ENCODE data around the gene INMT. TPM values are rescaled to one million over a fixed set of nuclear protein-coding genes. Genes with fewer than 3 reads are reported as not detected.

INMT gene
- total and polyA plus RNA-seq, 9 donors: 6.4 to 18.3 (median 11.6) TPM

DNA sequence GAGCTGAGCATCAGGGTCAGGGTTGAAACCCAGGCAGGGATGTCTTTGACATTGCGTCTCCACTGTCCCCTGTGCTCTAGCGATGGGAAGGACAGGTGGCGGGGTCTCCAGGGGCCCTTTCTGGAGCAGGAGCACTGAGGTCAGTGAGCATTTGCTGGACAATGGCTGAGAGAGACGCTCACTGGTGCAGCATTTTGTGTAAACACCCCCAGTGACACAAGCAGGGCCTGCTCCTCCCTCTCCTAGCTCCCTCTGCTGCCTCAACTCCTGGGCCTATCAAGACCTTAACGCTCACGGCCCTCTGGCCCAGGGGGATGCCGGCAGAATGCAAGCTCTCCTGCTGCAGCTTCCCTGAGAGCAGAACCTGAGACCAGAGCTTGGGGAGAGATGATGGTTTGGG, 17.4 kb upstream of the INMT start:
- Histone ChIP-seq H3K27ac (ENCODE audit: low read length) (no peak overlapping the region), H3K4me3 (ENCODE audit: low read length) (no peak overlapping the region), H3K4me1 (ENCODE audit: control insufficient read depth, insufficient read depth, low read length) (peaks cover 7% of the 10 kb centered on the region), H3K27me3 (ENCODE audit: control insufficient read depth, insufficient read depth, low read length) (peaks cover 25% of the 10 kb centered on the region), H3K9me3 (replicated peaks; ENCODE audit: control insufficient read depth, low read depth, low read length) (no peaks in the 10 kb centered on the region), H3K36me3 (ENCODE audit: control insufficient read depth, insufficient read depth, low read length) (no peaks in the 10 kb centered on the region)
- 69% methylated on average over 5 of the region's 7 CpGs for WGBS (ENCODE audit: insufficient coverage)
- no peak for DNase-seq

- no peaks in the 10 kb centered on the region for H3K36me3 ChIP-seq (ENCODE audit: control insufficient read depth, insufficient read depth, low read length)
- DNase-seq: no peak
- H3K4me3 ChIP-seq (ENCODE audit: low read length): no peak overlapping the region
- H3K4me1 ChIP-seq (ENCODE audit: control insufficient read depth, insufficient read depth, low read length): peaks cover 9% of the 10 kb centered on the region
- H3K27me3 ChIP-seq (ENCODE audit: control insufficient read depth, insufficient read depth, low read length): peaks cover 17% of the 10 kb centered on the region
- H3K9me3 ChIP-seq (replicated peaks; ENCODE audit: control insufficient read depth, low read depth, low read length): no peaks in the 10 kb centered on the region
- WGBS (ENCODE audit: insufficient coverage): no CpG with 5 or more reads among the region's 3 CpGs
- no peak overlapping the region for H3K27ac ChIP-seq (ENCODE audit: low read length)
These were observed 16.3 kb upstream of the INMT start for GRCh38 chr7:30735631-30736030.

- H3K27ac ChIP-seq (ENCODE audit: low read length): no peak overlapping the region
- DNase-seq: no peak
- peaks cover 10% of the 10 kb centered on the region for H3K27me3 ChIP-seq (ENCODE audit: control insufficient read depth, insufficient read depth, low read length)
- WGBS (ENCODE audit: insufficient coverage): 89% methylated on average over 2 of the region's 4 CpGs
- no peaks in the 10 kb centered on the region for H3K9me3 ChIP-seq (replicated peaks; ENCODE audit: control insufficient read depth, low read depth, low read length)
- H3K4me3 ChIP-seq (ENCODE audit: low read length): no peak overlapping the region
- no peaks in the 10 kb centered on the region for H3K36me3 ChIP-seq (ENCODE audit: control insufficient read depth, insufficient read depth, low read length)
- peaks cover 9% of the 10 kb centered on the region for H3K4me1 ChIP-seq (ENCODE audit: control insufficient read depth, insufficient read depth, low read length)
These were observed 15.6 kb upstream of the INMT start for GRCh38 chr7:30736291-30736690.

DNA sequence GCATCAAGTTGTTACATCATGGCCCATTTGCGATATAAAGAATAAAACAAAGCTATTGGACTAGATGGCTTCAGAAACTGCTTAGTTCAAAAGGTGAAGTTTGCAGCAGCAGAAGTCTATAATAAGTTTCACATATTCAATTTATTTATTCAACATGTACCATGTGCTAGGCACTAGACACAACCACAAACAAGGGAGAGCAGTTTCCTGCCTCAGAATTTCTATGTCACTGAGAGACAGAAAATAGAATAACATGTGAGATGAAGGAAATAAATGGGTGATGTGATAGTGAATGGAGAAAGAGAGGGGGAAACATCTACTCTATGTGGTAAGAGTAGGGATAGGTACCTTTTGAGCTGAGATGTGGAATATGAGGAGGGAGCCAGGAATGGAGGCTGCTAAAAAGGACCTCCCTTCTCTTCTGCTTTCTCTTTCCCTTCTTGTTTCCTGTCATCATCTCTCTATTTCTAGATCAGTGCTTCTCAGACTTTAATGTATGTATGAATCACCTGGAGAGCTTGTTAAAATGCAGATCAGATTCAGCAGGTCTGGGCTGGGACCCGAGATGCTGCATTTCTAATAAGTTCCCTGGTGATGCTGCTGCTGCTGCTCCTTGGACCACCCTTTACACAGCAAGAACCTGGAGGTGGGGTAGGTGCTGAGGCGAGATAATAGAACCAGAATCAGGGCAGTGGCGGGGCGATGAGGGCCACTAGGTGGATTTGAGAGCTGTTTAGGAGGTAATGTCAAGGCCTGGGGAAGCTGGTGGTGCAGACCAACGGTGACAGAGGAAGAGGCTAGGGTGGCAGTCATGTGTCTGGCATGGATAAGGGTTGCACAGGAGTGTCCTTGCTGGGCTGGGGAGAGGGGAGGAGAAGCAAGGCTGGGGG, 13.7 kb upstream of the INMT start:
- DNase-seq: no peak
- H3K4me3 ChIP-seq (ENCODE audit: low read length): no peak overlapping the region
- H3K36me3 ChIP-seq (ENCODE audit: control insufficient read depth, insufficient read depth, low read length): no peaks in the 10 kb centered on the region
- H3K27me3 ChIP-seq (ENCODE audit: control insufficient read depth, insufficient read depth, low read length): peaks cover 6% of the 10 kb centered on the region
- no peak overlapping the region for H3K27ac ChIP-seq (ENCODE audit: low read length)
- no peaks in the 10 kb centered on the region for H3K9me3 ChIP-seq (replicated peaks; ENCODE audit: control insufficient read depth, low read depth, low read length)
- 61% methylated on average over 2 of the region's 6 CpGs for WGBS (ENCODE audit: insufficient coverage)
- H3K4me1 ChIP-seq (ENCODE audit: control insufficient read depth, insufficient read depth, low read length): peaks cover 6% of the 10 kb centered on the region

DNA sequence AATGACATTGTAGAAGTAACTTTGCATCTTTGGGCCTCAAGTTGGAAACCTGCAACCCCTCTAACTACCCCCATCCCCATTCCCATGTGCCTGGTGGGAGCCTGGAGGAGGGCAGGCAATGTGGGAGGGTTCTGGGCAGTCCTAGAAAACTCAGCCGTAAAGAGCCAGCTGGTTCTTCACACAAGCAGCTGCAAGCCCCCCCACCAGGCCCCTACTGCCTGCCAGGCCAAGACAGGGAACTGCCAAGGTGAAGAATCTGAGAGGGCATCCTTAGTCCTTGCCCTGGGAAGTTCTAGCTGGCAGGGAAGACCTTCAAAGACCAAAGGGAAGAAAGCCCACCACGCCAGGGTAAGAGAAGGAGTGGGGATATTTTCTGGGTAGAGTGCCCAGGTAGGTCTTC, 12.2 kb upstream of the INMT start:
- no peak overlapping the region for H3K4me3 ChIP-seq (ENCODE audit: low read length)
- H3K27me3 ChIP-seq (ENCODE audit: control insufficient read depth, insufficient read depth, low read length): peaks cover 6% of the 10 kb centered on the region
- no peak overlapping the region for H3K27ac ChIP-seq (ENCODE audit: low read length)
- H3K9me3 ChIP-seq (replicated peaks; ENCODE audit: control insufficient read depth, low read depth, low read length): no peaks in the 10 kb centered on the region
- no peaks in the 10 kb centered on the region for H3K36me3 ChIP-seq (ENCODE audit: control insufficient read depth, insufficient read depth, low read length)
- no CpG with 5 or more reads among the region's 2 CpGs for WGBS (ENCODE audit: insufficient coverage)
- peaks cover 7% of the 10 kb centered on the region for H3K4me1 ChIP-seq (ENCODE audit: control insufficient read depth, insufficient read depth, low read length)
- no peak for DNase-seq

- 45% methylated on average over 11 of the region's 14 CpGs for whole genome bisulfite sequencing (ENCODE audit: insufficient coverage)
- Histone ChIP-seq H3K4me3 (ENCODE audit: low read length) (no peak overlapping the region), H3K4me1 (ENCODE audit: control insufficient read depth, insufficient read depth, low read length) (peaks cover 14% of the 10 kb centered on the region), H3K27me3 (ENCODE audit: control insufficient read depth, insufficient read depth, low read length) (peaks cover 4% of the 10 kb centered on the region), H3K36me3 (ENCODE audit: control insufficient read depth, insufficient read depth, low read length) (no peaks in the 10 kb centered on the region), H3K27ac (ENCODE audit: low read length) (no peak overlapping the region), H3K9me3 (replicated peaks; ENCODE audit: control insufficient read depth, low read depth, low read length) (no peaks in the 10 kb centered on the region)
- DNase-seq: peak; percentile 73
These were observed 11.3 kb upstream of the INMT start for GRCh38 chr7:30740417-30741181.

DNA sequence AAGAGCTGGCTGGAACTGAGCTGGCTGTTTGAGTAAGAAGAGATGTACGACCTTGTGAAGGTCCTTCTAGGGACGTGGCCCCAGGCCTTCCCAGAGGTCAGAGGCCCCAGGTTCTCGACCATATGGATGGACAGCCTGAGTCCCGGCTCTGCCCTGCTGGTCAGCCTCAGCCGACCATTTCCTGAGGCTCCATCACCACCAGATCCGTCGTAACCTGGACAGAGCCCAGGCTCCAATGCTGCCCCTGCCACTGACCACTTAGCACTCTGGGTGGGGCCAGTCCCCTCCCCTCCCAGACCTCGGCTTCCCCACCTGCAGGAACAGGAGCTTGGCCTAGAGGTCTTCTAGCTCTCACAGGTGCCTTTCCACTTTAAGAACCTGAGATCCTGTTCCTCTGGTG, 10.6 kb upstream of the INMT start:
- WGBS (ENCODE audit: insufficient coverage): 88% methylated on average over 8 of the region's 8 CpGs
- peaks cover 4% of the 10 kb centered on the region for H3K27me3 ChIP-seq (ENCODE audit: control insufficient read depth, insufficient read depth, low read length)
- H3K4me1 ChIP-seq (ENCODE audit: control insufficient read depth, insufficient read depth, low read length): peaks cover 17% of the 10 kb centered on the region
- DNase-seq: no peak
- H3K9me3 ChIP-seq (replicated peaks; ENCODE audit: control insufficient read depth, low read depth, low read length): no peaks in the 10 kb centered on the region
- H3K27ac ChIP-seq (ENCODE audit: low read length): no peak overlapping the region
- H3K4me3 ChIP-seq (ENCODE audit: low read length): no peak overlapping the region
- H3K36me3 ChIP-seq (ENCODE audit: control insufficient read depth, insufficient read depth, low read length): no peaks in the 10 kb centered on the region

DNA sequence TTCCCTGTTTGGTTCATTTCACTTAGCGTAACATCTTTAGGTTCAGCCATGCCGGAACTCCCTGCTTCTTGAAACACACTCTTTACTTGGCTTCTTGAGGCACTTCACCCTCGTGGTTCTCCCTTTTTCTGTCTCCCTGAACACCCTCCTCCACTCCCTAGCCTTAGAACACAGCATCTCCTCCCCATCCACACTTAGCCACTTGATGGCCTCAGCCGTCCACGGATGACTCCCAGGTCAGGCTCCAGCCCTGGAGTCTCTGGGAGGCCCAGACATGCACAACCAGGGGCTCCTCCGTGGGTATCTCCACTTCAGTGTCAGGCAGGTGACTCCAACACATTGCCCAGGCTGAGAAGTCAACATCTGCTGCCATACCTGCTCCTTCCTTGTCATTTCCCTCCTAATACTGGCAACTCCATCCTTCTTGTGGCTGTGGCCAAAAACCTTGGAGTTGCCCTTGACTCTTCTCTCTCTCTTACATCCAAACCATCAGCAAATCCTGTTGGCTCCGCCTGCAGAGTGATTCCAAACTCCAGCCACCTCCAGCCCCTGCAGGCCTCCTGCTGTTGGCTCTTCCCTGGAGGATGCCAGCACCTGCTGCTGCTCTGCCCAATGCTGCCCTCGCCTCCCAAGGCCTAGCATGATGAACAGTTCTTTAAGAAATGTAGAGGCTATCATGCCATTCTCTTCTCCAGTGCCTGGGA, 8.4 kb upstream of the INMT start:
- Histone ChIP-seq H3K27ac (ENCODE audit: low read length) (no peak overlapping the region), H3K9me3 (replicated peaks; ENCODE audit: control insufficient read depth, low read depth, low read length) (no peaks in the 10 kb centered on the region), H3K27me3 (ENCODE audit: control insufficient read depth, insufficient read depth, low read length) (peaks cover 3% of the 10 kb centered on the region), H3K36me3 (ENCODE audit: control insufficient read depth, insufficient read depth, low read length) (no peaks in the 10 kb centered on the region), H3K4me3 (ENCODE audit: low read length) (no peak overlapping the region), H3K4me1 (ENCODE audit: control insufficient read depth, insufficient read depth, low read length) (peaks cover 17% of the 10 kb centered on the region)
- 55% methylated on average over 8 of the region's 8 CpGs for WGBS (ENCODE audit: insufficient coverage)
- peak; percentile 71 for DNase-seq

DNA sequence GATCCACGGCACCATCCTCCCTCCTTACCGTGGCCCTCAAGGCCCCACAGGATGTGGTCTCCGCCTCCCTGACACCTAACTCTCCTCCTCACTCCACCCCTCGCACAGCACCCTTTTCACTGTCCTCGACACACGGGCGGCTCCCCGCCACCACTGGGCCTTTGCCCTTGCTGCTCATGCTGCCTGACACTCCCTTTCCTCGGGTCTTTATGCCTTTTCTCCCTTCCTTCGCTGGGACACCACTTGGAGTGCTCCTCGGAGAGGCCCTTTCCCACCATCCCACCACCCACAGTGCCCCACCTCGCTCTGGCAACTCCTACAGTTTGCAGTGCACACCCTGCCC, 7.9 kb upstream of the INMT start:
- Histone ChIP-seq H3K36me3 (ENCODE audit: control insufficient read depth, insufficient read depth, low read length) (no peaks in the 10 kb centered on the region), H3K27ac (ENCODE audit: low read length) (no peak overlapping the region), H3K4me1 (ENCODE audit: control insufficient read depth, insufficient read depth, low read length) (peaks cover 17% of the 10 kb centered on the region), H3K27me3 (ENCODE audit: control insufficient read depth, insufficient read depth, low read length) (no peaks in the 10 kb centered on the region), H3K4me3 (ENCODE audit: low read length) (no peak overlapping the region), H3K9me3 (replicated peaks; ENCODE audit: control insufficient read depth, low read depth, low read length) (no peaks in the 10 kb centered on the region)
- DNase-seq: no peak
- 81% methylated on average over 12 of the region's 12 CpGs for WGBS (ENCODE audit: insufficient coverage)

Data from muscle of leg (tissue), 11 donors.